ENCODE data around the gene ZCCHC7.

DNA sequence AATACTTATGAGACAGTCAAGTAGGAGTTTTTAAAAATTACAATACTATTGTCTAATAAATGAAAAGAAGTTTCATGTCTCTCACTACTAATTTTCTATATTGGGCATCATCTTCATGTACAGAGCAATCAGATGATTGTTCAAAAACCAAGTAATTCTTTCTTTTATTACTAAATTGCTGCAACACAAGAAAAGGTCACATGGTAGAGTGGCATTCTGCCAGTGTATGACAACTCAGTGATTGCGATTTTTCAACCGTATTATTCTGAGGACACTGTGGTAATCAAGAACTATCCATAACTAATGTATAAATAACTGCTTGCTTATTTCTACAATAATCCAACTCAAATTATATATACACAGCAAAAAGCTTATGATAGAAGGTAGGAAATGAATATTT, 205.4 kb downstream of the ZCCHC7 start:
- TF ChIP-seq, protein P1, sequence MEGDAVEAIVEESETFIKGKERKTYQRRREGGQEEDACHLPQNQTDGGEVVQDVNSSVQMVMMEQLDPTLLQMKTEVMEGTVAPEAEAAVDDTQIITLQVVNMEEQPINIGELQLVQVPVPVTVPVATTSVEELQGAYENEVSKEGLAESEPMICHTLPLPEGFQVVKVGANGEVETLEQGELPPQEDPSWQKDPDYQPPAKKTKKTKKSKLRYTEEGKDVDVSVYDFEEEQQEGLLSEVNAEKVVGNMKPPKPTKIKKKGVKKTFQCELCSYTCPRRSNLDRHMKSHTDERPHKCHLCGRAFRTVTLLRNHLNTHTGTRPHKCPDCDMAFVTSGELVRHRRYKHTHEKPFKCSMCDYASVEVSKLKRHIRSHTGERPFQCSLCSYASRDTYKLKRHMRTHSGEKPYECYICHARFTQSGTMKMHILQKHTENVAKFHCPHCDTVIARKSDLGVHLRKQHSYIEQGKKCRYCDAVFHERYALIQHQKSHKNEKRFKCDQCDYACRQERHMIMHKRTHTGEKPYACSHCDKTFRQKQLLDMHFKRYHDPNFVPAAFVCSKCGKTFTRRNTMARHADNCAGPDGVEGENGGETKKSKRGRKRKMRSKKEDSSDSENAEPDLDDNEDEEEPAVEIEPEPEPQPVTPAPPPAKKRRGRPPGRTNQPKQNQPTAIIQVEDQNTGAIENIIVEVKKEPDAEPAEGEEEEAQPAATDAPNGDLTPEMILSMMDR (IDR thresholded peaks at IDR 0.05 in 4 of 5, conservative IDR thresholded peaks at IDR 0.05 in 1 of 5), result no peak
- no peak for TF ChIP-seq POLR2A (IDR thresholded peaks at IDR 0.05)

Data from gastrocnemius medialis (tissue), 4 donors.